ENCODE measurements around the gene FARP1.

GRCh38 chr13:98265692-98266551 lies 123.0 kb downstream of the FARP1 start:
- TF ChIP-seq EZH2 (IDR thresholded peaks at IDR 0.05): no peak
- no peak for TF ChIP-seq FOXP2 (optimal IDR thresholded peaks at IDR 0.05; ENCODE audit: control extremely low read depth, extremely low read length, insufficient read depth)

All from SK-N-MC (cell line).